Hepatocyte (in vitro differentiated cells): ENCODE results near the gene XPR1.

ENCODE experiments used
- EZH2 ChIP-seq: fragments of 200-600 bp; sonication (generic); IDR thresholded peaks from 2 replicates; pipeline ENCODE4 v1.6.1; 2016; ENCODE audit warnings: antibody characterized with exemption, mild to moderate bottlenecking, borderline replicate concordance
- EZH2phosphoT487 ChIP-seq: fragments of 200-600 bp; sonication (generic); IDR thresholded peaks from one replicate; pipeline ENCODE4 v1.6.1; 2018; ENCODE audit warnings: antibody characterized with exemption, mild to moderate bottlenecking, low read depth, moderate library complexity; ENCODE audit not compliant: unreplicated experiment, severe bottlenecking
- TF ChIP-seq, protein P1 (sequence below): fragments of 200-600 bp; sonication (generic); IDR thresholded peaks from 2 replicates; pipeline ENCODE4 v1.5.1; 2016; ENCODE audit warnings: antibody characterized with exemption, mild to moderate bottlenecking; ENCODE audit not compliant: poor library complexity

DNA sequence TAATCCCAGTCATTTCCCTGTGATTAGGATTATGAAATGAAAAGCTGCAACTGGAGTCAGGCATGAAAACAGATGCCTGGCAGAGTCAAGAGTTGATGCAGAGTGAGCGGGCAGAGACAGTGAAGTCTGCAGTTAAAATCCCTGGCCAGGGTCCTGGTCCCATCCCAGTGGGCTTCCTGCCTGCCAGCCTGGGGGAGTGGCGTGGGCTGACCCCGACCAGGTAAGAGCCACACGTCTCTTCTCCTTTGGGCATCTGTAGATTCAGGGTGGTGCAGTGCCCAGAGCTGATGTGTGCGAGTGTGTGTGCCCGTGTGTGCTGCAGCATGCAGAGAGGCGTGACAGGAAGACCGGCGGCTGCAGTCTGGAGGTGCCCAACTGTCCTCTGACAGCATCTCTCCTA lies 274.7 kb downstream of the XPR1 start:
- TF ChIP-seq, protein P1, sequence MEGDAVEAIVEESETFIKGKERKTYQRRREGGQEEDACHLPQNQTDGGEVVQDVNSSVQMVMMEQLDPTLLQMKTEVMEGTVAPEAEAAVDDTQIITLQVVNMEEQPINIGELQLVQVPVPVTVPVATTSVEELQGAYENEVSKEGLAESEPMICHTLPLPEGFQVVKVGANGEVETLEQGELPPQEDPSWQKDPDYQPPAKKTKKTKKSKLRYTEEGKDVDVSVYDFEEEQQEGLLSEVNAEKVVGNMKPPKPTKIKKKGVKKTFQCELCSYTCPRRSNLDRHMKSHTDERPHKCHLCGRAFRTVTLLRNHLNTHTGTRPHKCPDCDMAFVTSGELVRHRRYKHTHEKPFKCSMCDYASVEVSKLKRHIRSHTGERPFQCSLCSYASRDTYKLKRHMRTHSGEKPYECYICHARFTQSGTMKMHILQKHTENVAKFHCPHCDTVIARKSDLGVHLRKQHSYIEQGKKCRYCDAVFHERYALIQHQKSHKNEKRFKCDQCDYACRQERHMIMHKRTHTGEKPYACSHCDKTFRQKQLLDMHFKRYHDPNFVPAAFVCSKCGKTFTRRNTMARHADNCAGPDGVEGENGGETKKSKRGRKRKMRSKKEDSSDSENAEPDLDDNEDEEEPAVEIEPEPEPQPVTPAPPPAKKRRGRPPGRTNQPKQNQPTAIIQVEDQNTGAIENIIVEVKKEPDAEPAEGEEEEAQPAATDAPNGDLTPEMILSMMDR: no peak
- TF ChIP-seq EZH2: no peak
- TF ChIP-seq EZH2phosphoT487: no peak
